Epithelial cell of esophagus (primary cell): ENCODE data around the gene EMC7.

Experiments used
- DNase-seq: peaks from one replicate; pipeline ENCODE4 v3.0.0; 2010; ENCODE audit warnings: low read depth
- H3K4me3 ChIP-seq: 2 replicates; pipeline ENCODE4 v1.5.1; 2011; ENCODE audit warnings: mild to moderate bottlenecking, low read length, control low read depth
- CTCF ChIP-seq: IDR thresholded peaks from 2 replicates; pipeline ENCODE4 v1.5.1; 2011; ENCODE audit warnings: low read depth, mild to moderate bottlenecking, low read length, control low read depth, inconsistent platforms; ENCODE audit not compliant: insufficient read depth; ENCODE audit errors: missing control alignments

EMC7 gene

GRCh38 chr15:34111488-34111887 lies 9.8 kb upstream of the EMC7 start:
- no peak for DNase-seq
- no peak overlapping the region for H3K4me3 ChIP-seq
- no peak for TF ChIP-seq CTCF

GRCh38 chr15:34109797-34110663 lies 8.4 kb upstream of the EMC7 start:
- no peak overlapping the region for H3K4me3 ChIP-seq
- DNase-seq: peak; percentile 56
- peak; percentile 76 for TF ChIP-seq CTCF

GRCh38 chr15:34107315-34107714 lies 5.7 kb upstream of the EMC7 start:
- DNase-seq: no peak
- H3K4me3 ChIP-seq: no peak overlapping the region
- no peak for TF ChIP-seq CTCF

- no peak overlapping the region for H3K4me3 ChIP-seq
- no peak for DNase-seq
- TF ChIP-seq CTCF: no peak
These were observed 4.8 kb upstream of the EMC7 start for GRCh38 chr15:34106423-34106822.

- TF ChIP-seq CTCF: no peak
- peak overlapping the region; percentile 90 for H3K4me3 ChIP-seq
- no peak for DNase-seq
These were observed 688 bp upstream of the EMC7 start for GRCh38 chr15:34102175-34102925.

- no peak for DNase-seq
- TF ChIP-seq CTCF: no peak
- no peak overlapping the region for H3K4me3 ChIP-seq
These were observed 1.7 kb downstream of the EMC7 start for GRCh38 chr15:34099914-34100313.
